Fibroblast of lung (primary cell): ENCODE data around the gene DAAM1.

ENCODE experiments used
- CTCF ChIP-seq, 2 donors: IDR thresholded peaks in 1 of 2; conservative IDR thresholded peaks in 1 of 2; 1 replicate in 1 of 2; 2 replicates in 1 of 2; pipeline ENCODE4 v1.5.1; 2011 to 2012; ENCODE audit warnings: low read length in 2 of 2, control low read depth in 1 of 2, inconsistent platforms in 1 of 2, low read depth in 1 of 2, mild to moderate bottlenecking in 1 of 2
- EZH2 ChIP-seq: IDR thresholded peaks from 2 replicates; pipeline ENCODE4 v1.5.1; 2012; ENCODE audit warnings: low read length, control low read depth, mild to moderate bottlenecking; ENCODE audit errors: missing control alignments

GRCh38 chr14:59297071-59297776, 108.8 kb downstream of the DAAM1 start:
- TF ChIP-seq EZH2 (no peak), CTCF (conservative IDR thresholded peaks at IDR 0.05 in 1 of 2, IDR thresholded peaks at IDR 0.05 in 1 of 2; ENCODE audit: low read depth in 1 of 2, low read length in 2 of 2) (no peak)
